ENCODE data around the gene SHQ1.
"Not testable (repeated sequence)": the region's sequence is repeated elsewhere in the genome, so short reads cannot be mapped to it uniquely, and the experiment has no call there.

SHQ1 gene

DNA sequence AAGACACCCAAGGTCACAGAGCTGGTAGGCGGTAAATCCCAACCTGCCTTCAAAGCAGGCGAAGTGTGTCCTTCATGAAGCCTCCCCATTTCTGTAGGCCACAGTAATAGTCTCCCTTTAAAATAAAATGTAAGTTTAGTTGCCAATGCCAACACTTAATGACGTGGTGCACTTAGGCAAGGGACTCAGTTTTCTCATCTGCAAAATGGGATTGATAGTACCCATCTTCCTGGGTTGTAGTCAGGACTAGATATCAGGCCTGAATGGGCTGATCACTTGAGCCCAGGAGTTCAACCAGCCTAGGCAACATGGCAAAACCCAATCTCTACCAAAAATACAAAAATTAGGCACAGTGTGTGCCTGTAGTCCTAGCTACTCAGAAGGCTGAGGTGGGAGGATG, 114.6 kb downstream of the SHQ1 start:
- no peaks in the 10 kb centered on the region for H3K9me3 ChIP-seq (ENCODE audit: insufficient read depth, low read depth, low read length)
- H3K4me2 ChIP-seq (ENCODE audit: low read depth, low read length, poor library complexity, severe bottlenecking), result no peak overlapping the region
- H3K27me3 ChIP-seq (ENCODE audit: insufficient read depth, low read length, poor library complexity, severe bottlenecking), result no peaks in the 10 kb centered on the region
- no peak overlapping the region for H3K4me3 ChIP-seq (ENCODE audit: low read length, poor library complexity, severe bottlenecking)
- no peaks in the 10 kb centered on the region for H3K4me1 ChIP-seq (ENCODE audit: insufficient read depth, low read length, poor library complexity, severe bottlenecking)
- no peak for TF ChIP-seq EZH2phosphoT487 (IDR thresholded peaks at IDR 0.05; ENCODE audit: borderline replicate concordance)
- TF ChIP-seq, protein P1, sequence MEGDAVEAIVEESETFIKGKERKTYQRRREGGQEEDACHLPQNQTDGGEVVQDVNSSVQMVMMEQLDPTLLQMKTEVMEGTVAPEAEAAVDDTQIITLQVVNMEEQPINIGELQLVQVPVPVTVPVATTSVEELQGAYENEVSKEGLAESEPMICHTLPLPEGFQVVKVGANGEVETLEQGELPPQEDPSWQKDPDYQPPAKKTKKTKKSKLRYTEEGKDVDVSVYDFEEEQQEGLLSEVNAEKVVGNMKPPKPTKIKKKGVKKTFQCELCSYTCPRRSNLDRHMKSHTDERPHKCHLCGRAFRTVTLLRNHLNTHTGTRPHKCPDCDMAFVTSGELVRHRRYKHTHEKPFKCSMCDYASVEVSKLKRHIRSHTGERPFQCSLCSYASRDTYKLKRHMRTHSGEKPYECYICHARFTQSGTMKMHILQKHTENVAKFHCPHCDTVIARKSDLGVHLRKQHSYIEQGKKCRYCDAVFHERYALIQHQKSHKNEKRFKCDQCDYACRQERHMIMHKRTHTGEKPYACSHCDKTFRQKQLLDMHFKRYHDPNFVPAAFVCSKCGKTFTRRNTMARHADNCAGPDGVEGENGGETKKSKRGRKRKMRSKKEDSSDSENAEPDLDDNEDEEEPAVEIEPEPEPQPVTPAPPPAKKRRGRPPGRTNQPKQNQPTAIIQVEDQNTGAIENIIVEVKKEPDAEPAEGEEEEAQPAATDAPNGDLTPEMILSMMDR (conservative IDR thresholded peaks at IDR 0.05; ENCODE audit: low read length), result no peak
- H3K9me2 ChIP-seq (replicated peaks; ENCODE audit: low read depth, low read length), result no peaks in the 10 kb centered on the region
- no peaks in the 10 kb centered on the region for H3K36me3 ChIP-seq (ENCODE audit: insufficient read depth, low read length)
- H3K79me2 ChIP-seq (ENCODE audit: insufficient read depth, low read length), result no peaks in the 10 kb centered on the region
- H3K9ac ChIP-seq (ENCODE audit: low read depth, low read length, poor library complexity, severe bottlenecking), result no peak overlapping the region
- no peaks in the 10 kb centered on the region for H4K20me1 ChIP-seq (ENCODE audit: insufficient read depth, low read length, poor library complexity, severe bottlenecking)
- no peak overlapping the region for H2AFZ ChIP-seq (ENCODE audit: low read length)
- no peaks in the 10 kb centered on the region for H3F3A ChIP-seq (ENCODE audit: low read depth)

DNA sequence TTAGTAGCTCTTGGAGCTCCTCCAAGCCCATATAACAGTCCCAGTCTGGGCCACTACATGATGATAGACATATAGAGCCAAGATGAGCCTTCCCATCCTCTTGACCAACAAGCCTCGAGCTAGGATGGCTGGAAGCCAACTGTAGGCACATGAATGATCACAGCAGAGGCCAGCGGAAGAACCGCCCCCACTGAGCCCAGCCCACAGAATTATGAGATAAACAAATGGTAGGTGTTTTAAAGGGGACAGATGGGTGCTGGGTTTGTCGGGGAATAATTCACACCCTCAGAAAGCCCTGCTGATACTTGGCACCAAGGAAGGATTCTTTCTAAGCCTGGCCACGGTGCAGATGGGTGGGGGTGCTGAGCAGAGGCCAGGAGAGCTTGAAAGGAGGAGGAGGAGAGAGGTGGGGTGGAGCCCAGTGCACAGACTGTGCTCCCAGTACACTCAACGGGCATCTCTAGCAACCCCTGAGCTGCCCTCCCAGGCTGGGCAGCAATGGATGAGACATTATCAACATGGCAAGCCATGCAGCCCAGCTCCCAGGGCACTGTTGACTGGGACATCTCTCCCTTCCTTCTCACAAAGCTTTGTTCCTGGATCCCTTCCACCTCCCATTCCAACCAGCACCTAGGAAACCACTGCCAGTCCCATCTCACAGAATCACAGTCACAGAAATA, 115.4 kb downstream of the SHQ1 start:
- H3K79me2 ChIP-seq (ENCODE audit: insufficient read depth, low read length); H3K27me3 ChIP-seq (ENCODE audit: insufficient read depth, low read length, poor library complexity, severe bottlenecking); H3K9me2 ChIP-seq (replicated peaks; ENCODE audit: low read depth, low read length); H2AFZ ChIP-seq (ENCODE audit: low read length); H3F3A ChIP-seq (ENCODE audit: low read depth); H3K9me3 ChIP-seq (ENCODE audit: insufficient read depth, low read depth, low read length); H4K20me1 ChIP-seq (ENCODE audit: insufficient read depth, low read length, poor library complexity, severe bottlenecking); H3K9ac ChIP-seq (ENCODE audit: low read depth, low read length, poor library complexity, severe bottlenecking); H3K4me3 ChIP-seq (ENCODE audit: low read length, poor library complexity, severe bottlenecking); H3K4me1 ChIP-seq (ENCODE audit: insufficient read depth, low read length, poor library complexity, severe bottlenecking); H3K36me3 ChIP-seq (ENCODE audit: insufficient read depth, low read length); H3K4me2 ChIP-seq (ENCODE audit: low read depth, low read length, poor library complexity, severe bottlenecking): not testable (repeated sequence)

DNA sequence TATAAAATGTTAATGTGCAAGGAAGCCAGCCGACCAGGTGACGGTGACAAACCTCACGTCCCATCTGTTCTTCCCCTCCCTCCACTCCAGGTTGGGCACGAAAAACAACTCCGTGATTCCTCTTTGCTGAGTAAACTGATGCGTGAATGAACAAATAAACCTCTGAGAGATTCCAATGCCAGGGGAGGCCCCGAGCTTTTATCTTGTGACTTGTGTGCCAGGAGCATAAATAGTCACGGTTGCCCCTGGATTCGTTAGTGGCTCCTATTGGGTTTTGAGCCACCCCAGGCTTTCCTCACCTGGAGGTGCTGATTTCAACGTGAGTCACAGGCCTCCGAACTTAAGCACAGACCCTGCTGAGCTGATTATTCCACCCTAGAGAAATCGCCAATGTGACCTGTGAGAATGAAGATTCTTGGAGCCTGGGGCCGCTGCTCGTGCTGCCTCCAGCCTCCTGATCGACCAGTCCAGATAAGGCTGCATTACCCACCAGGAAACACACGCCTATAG, 119.2 kb downstream of the SHQ1 start:
- Histone ChIP-seq H4K20me1 (ENCODE audit: insufficient read depth, low read length, poor library complexity, severe bottlenecking) (no peaks in the 10 kb centered on the region), H3K79me2 (ENCODE audit: insufficient read depth, low read length) (no peaks in the 10 kb centered on the region), H3K36me3 (ENCODE audit: insufficient read depth, low read length) (no peaks in the 10 kb centered on the region), H3K9me3 (ENCODE audit: insufficient read depth, low read depth, low read length) (no peaks in the 10 kb centered on the region), H3K4me3 (ENCODE audit: low read length, poor library complexity, severe bottlenecking) (no peak overlapping the region), H3K9me2 (replicated peaks; ENCODE audit: low read depth, low read length) (no peaks in the 10 kb centered on the region), H3K27me3 (ENCODE audit: insufficient read depth, low read length, poor library complexity, severe bottlenecking) (no peaks in the 10 kb centered on the region), H3K9ac (ENCODE audit: low read depth, low read length, poor library complexity, severe bottlenecking) (no peak overlapping the region), H3F3A (ENCODE audit: low read depth) (no peaks in the 10 kb centered on the region), H3K4me1 (ENCODE audit: insufficient read depth, low read length, poor library complexity, severe bottlenecking) (no peaks in the 10 kb centered on the region), H3K4me2 (ENCODE audit: low read depth, low read length, poor library complexity, severe bottlenecking) (no peak overlapping the region), H2AFZ (ENCODE audit: low read length) (no peak overlapping the region)
- TF ChIP-seq, protein P1 (conservative IDR thresholded peaks at IDR 0.05; ENCODE audit: low read length), result no peak
- no peak for TF ChIP-seq EZH2phosphoT487 (IDR thresholded peaks at IDR 0.05; ENCODE audit: borderline replicate concordance)

- no peak overlapping the region for H3K4me2 ChIP-seq (ENCODE audit: low read depth, low read length, poor library complexity, severe bottlenecking)
- H3F3A ChIP-seq (ENCODE audit: low read depth), result no peaks in the 10 kb centered on the region
- no peaks in the 10 kb centered on the region for H3K36me3 ChIP-seq (ENCODE audit: insufficient read depth, low read length)
- H3K79me2 ChIP-seq (ENCODE audit: insufficient read depth, low read length), result no peaks in the 10 kb centered on the region
- no peaks in the 10 kb centered on the region for H3K9me3 ChIP-seq (ENCODE audit: insufficient read depth, low read depth, low read length)
- no peak overlapping the region for H3K4me3 ChIP-seq (ENCODE audit: low read length, poor library complexity, severe bottlenecking)
- no peaks in the 10 kb centered on the region for H3K4me1 ChIP-seq (ENCODE audit: insufficient read depth, low read length, poor library complexity, severe bottlenecking)
- H2AFZ ChIP-seq (ENCODE audit: low read length), result no peak overlapping the region
- H3K9me2 ChIP-seq (replicated peaks; ENCODE audit: low read depth, low read length), result no peaks in the 10 kb centered on the region
- H3K9ac ChIP-seq (ENCODE audit: low read depth, low read length, poor library complexity, severe bottlenecking), result no peak overlapping the region
- H3K27me3 ChIP-seq (ENCODE audit: insufficient read depth, low read length, poor library complexity, severe bottlenecking), result no peaks in the 10 kb centered on the region
- no peaks in the 10 kb centered on the region for H4K20me1 ChIP-seq (ENCODE audit: insufficient read depth, low read length, poor library complexity, severe bottlenecking)
- TF ChIP-seq, protein P1 (conservative IDR thresholded peaks at IDR 0.05; ENCODE audit: low read length), result no peak
- no peak for TF ChIP-seq EZH2phosphoT487 (IDR thresholded peaks at IDR 0.05; ENCODE audit: borderline replicate concordance)
Measured at GRCh38 chr3:72728329-72728889, 119.8 kb downstream of the SHQ1 start.

Measured in Loucy (cell line).